NT2/D1 (cell line): Measurements from ENCODE around the gene KCNIP1.

Source experiments
- DNase-seq: peaks from one replicate; pipeline ENCODE4 v3.0.0-alpha.2; 2011; ENCODE audit warnings: low read depth, low spot score
- H3K27me3 ChIP-seq: 2 replicates; pipeline ENCODE4 v1.6.0; 2011; ENCODE audit warnings: mild to moderate bottlenecking; ENCODE audit not compliant: insufficient read length, insufficient read depth
- H3K36me3 ChIP-seq: 2 replicates; pipeline ENCODE4 v1.6.1; 2011; ENCODE audit warnings: mild to moderate bottlenecking, low read length, mixed read lengths; ENCODE audit not compliant: insufficient read depth, insufficient read length
- H3K4me1 ChIP-seq: 2 replicates; pipeline ENCODE4 v1.5.1; 2011; ENCODE audit not compliant: insufficient read depth, insufficient read length
- H3K4me3 ChIP-seq: 2 replicates; pipeline ENCODE4 v1.5.1; 2011; ENCODE audit warnings: low read depth; ENCODE audit not compliant: insufficient read length
- H3K9ac ChIP-seq: 2 replicates; pipeline ENCODE4 v1.6.0; 2011; ENCODE audit warnings: low read depth; ENCODE audit not compliant: insufficient read length
- H3K9me3 ChIP-seq: 2 replicates; pipeline ENCODE4 v1.5.1; 2011; ENCODE audit warnings: mild to moderate bottlenecking, low read length; ENCODE audit not compliant: insufficient read depth
- SUZ12 ChIP-seq: IDR thresholded peaks from 2 replicates; pipeline ENCODE4 v1.6.1; 2011; ENCODE audit not compliant: insufficient read length, insufficient read depth; ENCODE audit errors: extremely low read depth
- YY1 ChIP-seq: IDR thresholded peaks from 2 replicates; pipeline ENCODE4 v1.6.1; 2011; ENCODE audit not compliant: insufficient read length, insufficient read depth
- ZNF274 ChIP-seq: IDR thresholded peaks from 2 replicates; pipeline ENCODE4 v1.6.1; 2011; ENCODE audit warnings: mild to moderate bottlenecking, low read depth, low read length

The KCNIP1 gene

GRCh38 chr5:170491479-170491878 is 12.3 kb upstream of the KCNIP1 start:
- H3K9ac ChIP-seq: no peak overlapping the region
- no peak for DNase-seq
- no peaks in the 10 kb centered on the region for H3K36me3 ChIP-seq
- no peak for TF ChIP-seq ZNF274
- no peak for TF ChIP-seq YY1
- no peak for TF ChIP-seq SUZ12
- H3K9me3 ChIP-seq: no peaks in the 10 kb centered on the region
- no peaks in the 10 kb centered on the region for H3K27me3 ChIP-seq
- H3K4me1 ChIP-seq: peaks cover 2% of the 10 kb centered on the region
- H3K4me3 ChIP-seq: no peak overlapping the region

GRCh38 chr5:170493028-170493820 is 10.6 kb upstream of the KCNIP1 start:
- H3K4me1 ChIP-seq: peaks cover 2% of the 10 kb centered on the region
- no peak for TF ChIP-seq ZNF274
- TF ChIP-seq YY1: no peak
- no peak for TF ChIP-seq SUZ12
- H3K9me3 ChIP-seq: no peaks in the 10 kb centered on the region
- no peak overlapping the region for H3K9ac ChIP-seq
- no peak for DNase-seq
- no peak overlapping the region for H3K4me3 ChIP-seq
- no peaks in the 10 kb centered on the region for H3K27me3 ChIP-seq
- H3K36me3 ChIP-seq: no peaks in the 10 kb centered on the region

- no peak for TF ChIP-seq SUZ12
- no peak for TF ChIP-seq YY1
- TF ChIP-seq ZNF274: no peak
- H3K9ac ChIP-seq: no peak overlapping the region
- H3K4me1 ChIP-seq: peaks cover 2% of the 10 kb centered on the region
- H3K36me3 ChIP-seq: no peaks in the 10 kb centered on the region
- DNase-seq: no peak
- no peaks in the 10 kb centered on the region for H3K9me3 ChIP-seq
- H3K27me3 ChIP-seq: no peaks in the 10 kb centered on the region
- no peak overlapping the region for H3K4me3 ChIP-seq
Measured at GRCh38 chr5:170494041-170494440, 9.8 kb upstream of the KCNIP1 start.

DNA sequence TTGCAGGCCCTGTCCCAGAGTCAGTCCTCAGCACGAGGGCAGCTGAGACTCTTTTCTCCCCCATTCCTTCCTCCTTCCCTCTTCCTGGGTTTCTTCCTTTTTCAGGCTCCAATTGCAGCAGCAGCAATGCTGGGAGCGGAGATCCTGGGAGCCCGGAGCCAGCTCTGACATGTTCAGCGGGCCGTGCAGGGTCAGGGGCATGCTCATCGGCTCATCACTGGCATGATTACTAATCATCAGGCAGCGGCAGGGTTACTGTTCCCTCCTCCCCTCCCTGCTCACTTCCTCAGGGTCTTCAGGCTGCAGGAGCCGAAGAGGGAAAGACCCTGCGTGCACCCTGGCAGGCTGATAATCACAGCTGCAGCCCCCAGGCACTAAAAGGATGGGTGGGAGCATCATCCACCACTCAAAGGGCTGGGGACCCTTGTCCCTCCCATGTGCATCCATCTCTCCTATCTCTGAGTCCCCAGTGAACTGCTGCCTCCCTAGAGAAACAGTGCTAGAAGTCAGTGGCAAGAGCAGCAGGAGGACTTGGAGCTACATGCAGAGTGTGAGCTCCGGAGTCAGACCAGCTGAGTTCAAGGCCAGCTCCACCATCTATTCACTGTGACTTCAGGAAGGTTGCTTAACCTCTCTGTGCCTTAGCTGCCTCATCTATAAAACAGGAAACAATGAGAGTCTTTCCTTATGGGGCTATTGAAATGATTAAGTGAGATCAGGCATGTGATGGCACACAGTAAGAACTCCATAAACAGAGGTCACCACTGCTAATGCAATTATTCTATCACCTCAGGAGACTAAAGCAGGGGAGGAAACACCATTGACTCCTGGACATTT is 7.8 kb upstream of the KCNIP1 start:
- no peaks in the 10 kb centered on the region for H3K27me3 ChIP-seq
- no peak for DNase-seq
- H3K9ac ChIP-seq: no peak overlapping the region
- TF ChIP-seq ZNF274 (no peak), YY1 (no peak), SUZ12 (no peak)
- no peaks in the 10 kb centered on the region for H3K36me3 ChIP-seq
- peaks cover 2% of the 10 kb centered on the region for H3K4me1 ChIP-seq
- H3K9me3 ChIP-seq: no peaks in the 10 kb centered on the region
- no peak overlapping the region for H3K4me3 ChIP-seq

- Histone ChIP-seq H3K4me1 (peaks cover 2% of the 10 kb centered on the region), H3K9me3 (no peaks in the 10 kb centered on the region), H3K9ac (no peak overlapping the region), H3K4me3 (no peak overlapping the region), H3K27me3 (no peaks in the 10 kb centered on the region), H3K36me3 (no peaks in the 10 kb centered on the region)
- no peak for TF ChIP-seq YY1
- TF ChIP-seq SUZ12: no peak
- DNase-seq: no peak
Measured at GRCh38 chr5:170496662-170497028, 7.2 kb upstream of the KCNIP1 start.

- TF ChIP-seq SUZ12 (no peak), YY1 (no peak), ZNF274 (no peak)
- DNase-seq: no peak
- no peaks in the 10 kb centered on the region for H3K9me3 ChIP-seq
- no peaks in the 10 kb centered on the region for H3K36me3 ChIP-seq
- H3K4me3 ChIP-seq: no peak overlapping the region
- no peaks in the 10 kb centered on the region for H3K27me3 ChIP-seq
- H3K4me1 ChIP-seq: peaks cover 2% of the 10 kb centered on the region
- no peak overlapping the region for H3K9ac ChIP-seq
Measured at GRCh38 chr5:170497311-170498038, 6.3 kb upstream of the KCNIP1 start.

- Histone ChIP-seq H3K27me3 (peaks cover under 1% of the 10 kb centered on the region), H3K9me3 (no peaks in the 10 kb centered on the region), H3K4me1 (peaks cover 2% of the 10 kb centered on the region), H3K9ac (no peak overlapping the region), H3K36me3 (no peaks in the 10 kb centered on the region), H3K4me3 (no peak overlapping the region)
- no peak for TF ChIP-seq ZNF274
- no peak for TF ChIP-seq SUZ12
- no peak for TF ChIP-seq YY1
- DNase-seq: no peak
Measured at GRCh38 chr5:170498811-170499351, 4.9 kb upstream of the KCNIP1 start.
